H1 (cell line): ENCODE data around the gene BAD. TPM values are rescaled to one million over a fixed set of nuclear protein-coding genes. Genes with fewer than 3 reads are reported as not detected.

Experiments used
- CTCF ChIA-PET: fragments of 300-600 bp; sonication (Branson Sonifier 250); formaldehyde crosslinking; loops from one replicate; lab custom pipeline; 2021; ENCODE audit not compliant: partially characterized antibody; lab: Charles Lee
- POLR2A ChIA-PET: fragments of 300-600 bp; sonication (Branson Sonifier 250); formaldehyde crosslinking; loops from one replicate; lab custom pipeline; 2021; ENCODE audit warnings: inconsistent platforms; ENCODE audit not compliant: partially characterized antibody; lab: Charles Lee
- DNase-seq, 2 experiments: peaks; one replicate each; pipeline versions ENCODE4 v3.0.0 to v3.0.0-alpha.2; 2010 to 2022; ENCODE audit warnings: low spot score in 2 of 2, low read depth in 1 of 2, mixed read lengths in 1 of 2
- FAIRE-seq: peaks from 2 replicates; lab custom pipeline; 2011; peaks lifted over from hg19 to GRCh38; lab: Jason Lieb, UNC
- H2AFZ ChIP-seq: 2 replicates; pipeline ENCODE4 v1.8.1; 2012; ENCODE audit warnings: low read length, inconsistent platforms
- H2AK5ac ChIP-seq: 2 replicates; pipeline ENCODE4 v1.6.1; 2013; ENCODE audit warnings: low read depth, low read length
- H2BK120ac ChIP-seq: replicated peaks from 2 replicates; pipeline ENCODE3; 2013; ENCODE audit warnings: low read depth, low read length, inconsistent platforms
- H2BK12ac ChIP-seq: 2 replicates; pipeline ENCODE4 v1.6.1; 2013; ENCODE audit warnings: low read depth, low read length
- H2BK15ac ChIP-seq: 2 replicates; pipeline ENCODE4 v1.6.1; 2013; ENCODE audit warnings: low read length
- H2BK20ac ChIP-seq: 2 replicates; pipeline ENCODE4 v1.6.1; 2013; ENCODE audit warnings: low read length
- H2BK5ac ChIP-seq: 2 replicates; pipeline ENCODE4 v1.6.1; 2013; ENCODE audit warnings: low read depth, low read length
- H3K14ac ChIP-seq: 2 replicates; pipeline ENCODE4 v1.6.1; 2013; ENCODE audit warnings: inconsistent platforms; ENCODE audit not compliant: insufficient read length
- H3K18ac ChIP-seq: 2 replicates; pipeline ENCODE4 v1.6.1; 2013; ENCODE audit warnings: low read length; ENCODE audit errors: extremely low read depth
- H3K23ac ChIP-seq: 2 replicates; pipeline ENCODE4 v1.6.1; 2013; ENCODE audit warnings: inconsistent platforms; ENCODE audit not compliant: insufficient read length
- H3K23me2 ChIP-seq: 2 replicates; pipeline ENCODE4 v1.6.1; 2013; ENCODE audit warnings: low read depth, low read length
- H3K27ac ChIP-seq: 2 replicates; pipeline ENCODE4 v1.6.1; 2011; ENCODE audit warnings: low read depth, low read length, inconsistent platforms
- H3K27me3 ChIP-seq, 4 experiments: replicated peaks in 1 of 4; 1 replicate in 1 of 4; 2 replicates in 3 of 4; pipeline versions ENCODE4 v1.6.1 to v1.8.1; 2011 to 2013; ENCODE audit warnings: low read length in 3 of 4, mild to moderate bottlenecking in 3 of 4, inconsistent platforms in 2 of 4, mixed read lengths in 2 of 4, moderate library complexity in 1 of 4; ENCODE audit not compliant: control insufficient read depth in 3 of 4, insufficient read depth in 3 of 4; ENCODE audit errors: extremely low read depth in 1 of 4
- H3K36me3 ChIP-seq, 4 experiments: 2 replicates each; pipeline versions ENCODE4 v1.6.1 to v1.8.1; 2011 to 2013; ENCODE audit warnings: mild to moderate bottlenecking in 4 of 4, low read length in 3 of 4, moderate library complexity in 2 of 4, control low read depth in 1 of 4, inconsistent platforms in 1 of 4; ENCODE audit not compliant: insufficient read depth in 4 of 4, control insufficient read depth in 2 of 4
- H3K4ac ChIP-seq: replicated peaks from 2 replicates; pipeline ENCODE3; 2013; ENCODE audit warnings: low read length, low read depth, mixed read lengths, inconsistent platforms; ENCODE audit not compliant: insufficient read length
- H3K4me1 ChIP-seq, 4 experiments: replicated peaks in 1 of 4; 1 replicate in 1 of 4; 2 replicates in 3 of 4; pipeline versions ENCODE4 v1.6.1 to v1.8.1; 2011 to 2013; ENCODE audit warnings: low read length in 3 of 4, inconsistent platforms in 2 of 4, mixed read lengths in 1 of 4; ENCODE audit not compliant: insufficient read depth in 4 of 4, control insufficient read depth in 3 of 4
- H3K4me2 ChIP-seq, 2 experiments: 2 replicates each; pipeline versions ENCODE4 v1.6.1 to v1.8.1; 2011 to 2013; ENCODE audit warnings: low read depth in 2 of 2, low read length in 2 of 2, control low read depth in 1 of 2, inconsistent platforms in 1 of 2, mild to moderate bottlenecking in 1 of 2; ENCODE audit not compliant: insufficient read depth in 1 of 2
- H3K4me3 ChIP-seq, 4 experiments: fragments of 200-600, 300-600 bp in 1 of 4; sonication (generic), shearing (Covaris generic), sonication (Bioruptor Twin) in 1 of 4; 2 replicates each; pipeline versions ENCODE4 v1.5.1 to v1.8.1; 2011 to 2016; ENCODE audit warnings: low read length in 4 of 4, low read depth in 3 of 4, control low read depth in 2 of 4, inconsistent platforms in 2 of 4, mild to moderate bottlenecking in 2 of 4, mixed read lengths in 1 of 4, moderate library complexity in 1 of 4; ENCODE audit not compliant: insufficient read depth in 2 of 4; ENCODE audit errors: extremely low read depth in 1 of 4
- H3K56ac ChIP-seq: replicated peaks from 2 replicates; pipeline ENCODE3; 2013; ENCODE audit warnings: low read depth, mild to moderate bottlenecking, mixed read lengths, low read length, inconsistent platforms; ENCODE audit not compliant: insufficient read length
- H3K79me1 ChIP-seq: 2 replicates; pipeline ENCODE4 v1.6.1; 2013; ENCODE audit warnings: low read depth, low read length, control low read depth
- H3K79me2 ChIP-seq, 2 experiments: 2 replicates each; pipeline versions ENCODE4 v1.6.1 to v1.8.1; 2012 to 2013; ENCODE audit warnings: low read length in 2 of 2, mild to moderate bottlenecking in 2 of 2, inconsistent platforms in 1 of 2; ENCODE audit not compliant: insufficient read depth in 2 of 2, control insufficient read depth in 1 of 2
- H3K9ac ChIP-seq, 4 experiments: replicated peaks in 1 of 4; 1 replicate in 1 of 4; 2 replicates in 3 of 4; pipeline versions ENCODE4 v1.6.1 to v1.8.1; 2011 to 2013; ENCODE audit warnings: low read depth in 3 of 4, low read length in 3 of 4, control low read depth in 2 of 4, mild to moderate bottlenecking in 2 of 4, moderate library complexity in 2 of 4, inconsistent platforms in 1 of 4; ENCODE audit errors: extremely low read depth in 1 of 4
- H3K9me3 ChIP-seq, 2 experiments: 2 replicates each; pipeline versions ENCODE4 v1.6.1 to v1.8.1; 2012 to 2013; ENCODE audit warnings: mild to moderate bottlenecking in 2 of 2, moderate library complexity in 2 of 2, control low read depth in 1 of 2, inconsistent platforms in 1 of 2, low read depth in 1 of 2, low read length in 1 of 2, mixed read lengths in 1 of 2; ENCODE audit not compliant: insufficient read depth in 2 of 2
- H4K20me1 ChIP-seq, 2 experiments: replicated peaks in 1 of 2; 2 replicates each; pipeline versions ENCODE3 to v1.8.1; 2011 to 2013; ENCODE audit warnings: inconsistent platforms in 2 of 2, low read length in 2 of 2, mild to moderate bottlenecking in 1 of 2; ENCODE audit not compliant: insufficient read depth in 2 of 2, control insufficient read depth in 1 of 2
- H4K5ac ChIP-seq: 2 replicates; pipeline ENCODE4 v1.6.1; 2013; ENCODE audit warnings: low read length, low read depth, mixed read lengths, inconsistent platforms; ENCODE audit not compliant: insufficient read length
- H4K8ac ChIP-seq: 2 replicates; pipeline ENCODE4 v1.8.0; 2013; ENCODE audit warnings: mild to moderate bottlenecking, moderate library complexity, low read length, inconsistent platforms; ENCODE audit not compliant: insufficient read depth; ENCODE audit errors: extremely low read depth
- H4K91ac ChIP-seq: replicated peaks from 2 replicates; pipeline ENCODE3; 2013; ENCODE audit warnings: low read length, mixed read lengths, inconsistent platforms; ENCODE audit not compliant: insufficient read length
- ASH2L ChIP-seq: fragments of 200-600, 300-600 bp; sonication (generic); IDR thresholded peaks from one replicate; pipeline ENCODE4 v1.7.1; 2017; ENCODE audit warnings: low read length
- CEBPB ChIP-seq: IDR thresholded peaks from 2 replicates; pipeline ENCODE4 v1.6.1; 2012; ENCODE audit warnings: low read depth, low read length
- KDM4A ChIP-seq: IDR thresholded peaks from one replicate; pipeline ENCODE4 v1.7.1; 2012; ENCODE audit warnings: low read depth, mild to moderate bottlenecking, moderate library complexity, low read length, inconsistent platforms; ENCODE audit not compliant: severe bottlenecking
- PHF8 ChIP-seq: fragments of 200-600 bp; sonication (generic); conservative IDR thresholded peaks from 2 replicates; pipeline ENCODE4 v1.7.1; 2012; ENCODE audit warnings: low read depth, mild to moderate bottlenecking, inconsistent platforms, low read length, moderate library complexity
- SIN3A ChIP-seq, 2 experiments: IDR thresholded peaks in 1 of 2; conservative IDR thresholded peaks in 1 of 2; 2 replicates each; pipeline ENCODE4 v1.6.1; 2011 to 2012; ENCODE audit warnings: low read length in 2 of 2, improper control_type of control experiment in 1 of 2, low read depth in 1 of 2, mild to moderate bottlenecking in 1 of 2
- WGBS, 2 experiments: shearing (Covaris generic) in 1 of 2; methylation state at CpG; one replicate each; pipeline versions ENCODE4 v1.1.6 to v1.1.7; 2013 to 2015; ENCODE audit warnings: low lambda C conversion rate in 2 of 2, mixed read lengths in 2 of 2, inconsistent platforms in 1 of 2, low coverage in 1 of 2, missing lambda C conversion rate in 1 of 2; ENCODE audit not compliant: insufficient replicate concordance in 2 of 2, insufficient coverage in 1 of 2, insufficient read length in 1 of 2; ENCODE audit errors: extremely low coverage in 1 of 2, missing lambda C conversion rate in 1 of 2; 5-methylcytosine and 5-hydroxymethylcytosine counted together
- polyA plus RNA-seq, 7 experiments: library from polyadenylated mRNA; depleted of rRNA in 3 of 7; stranded (reverse) in 5 of 7; unstranded in 2 of 7; fragments of >200 nt in 5 of 7; fragments of 200-250 nt in 2 of 7; gene quantifications; 1 replicate in 5 of 7; 2 replicates in 1 of 7; 4 replicates in 1 of 7; pipeline versions ENCODE4 v1.2.1 to v1.2.3, GENCODE V29; 2011 to 2013; ENCODE audit warnings: missing spikeins in 2 of 7, mixed read lengths in 2 of 7
- total RNA-seq: library from RNA; stranded (reverse); fragmentation: NEBNext Ultra II Directional; extraction: Animal tissue kit (Norgen Biotek cat#: 25700); gene quantifications from 2 replicates; pipeline ENCODE4 v1.2.1, GENCODE V29; 2021

The BAD gene
- total and polyA plus RNA-seq, 2 of the 8 experiments (the other 6 are each of a cell fraction or from before 2014, with no cell fraction given): 23.1 to 33.7 TPM

- Histone ChIP-seq H3K4me2 (peak overlapping the region; percentile 73 to 88), H3K56ac (peak overlapping the region; percentile 9), H3K23me2 (peaks cover 13% of the 10 kb centered on the region), H2BK5ac (no peak overlapping the region), H3K9me3 (no peaks in the 10 kb centered on the region), H3K27me3 (no peaks in the 10 kb centered on the region), H4K8ac (no peak overlapping the region), H3K18ac (0 out of 2 replicates have a peak overlapping the region, but pooled peaks have one; percentile 99), H2AK5ac (no peak overlapping the region), H3K79me2 (peaks cover 0 to 23% of the 10 kb centered on the region in 2 experiments; a peak in 1 of 4 replicates), H2BK12ac (no peak overlapping the region), H3K14ac (no peak overlapping the region), H3K4me1 (peaks cover 0 to 40% (median 34%) of the 10 kb centered on the region in 4 experiments; a peak in 6 of 7 replicates), H2BK120ac (no peak overlapping the region), H3K27ac (0 out of 2 replicates have a peak overlapping the region, but pooled peaks have one; percentile 22), H3K4me3 (peak overlapping the region; percentile 73 to 86 (median 76)), H2AFZ (no peak overlapping the region), H3K36me3 (peaks cover 8 to 24% (median 17%) of the 10 kb centered on the region in 4 experiments), H2BK15ac (no peak overlapping the region), H3K23ac (no peak overlapping the region), H4K5ac (no peak overlapping the region), H3K9ac (peak overlapping the region; percentile 54 to 62 (median 60); a peak in 6 of 7 replicates), H4K20me1 (peaks cover 6 to 16% of the 10 kb centered on the region in 2 experiments), H3K79me1 (peaks cover 2% of the 10 kb centered on the region; the same call in 1 of the 2 replicates), H4K91ac (no peak overlapping the region), H3K4ac (no peak overlapping the region), H2BK20ac (no peak overlapping the region)
- POLR2A ChIA-PET: interaction anchor here (0.9 to 13.1 kb wide), 14 partner anchors 9 to 1410 kb away, joined by 3 to 352 read pairs (median 8); partner anchors contain the start of genes DNAJC4, ESRRA, FKBP2 and NUDT22
- FAIRE-seq: no peak
- DNase-seq: no peak
- WGBS, 2 experiments: 4% methylated on average over 18 of the region's 18 CpGs; no CpG with 5 or more reads in 1 of the 2 experiments
- TF ChIP-seq SIN3A (conservative IDR thresholded peaks at IDR 0.05 in 1 of 2, IDR thresholded peaks at IDR 0.05 in 1 of 2; ENCODE audit: low read depth in 1 of 2, low read length in 2 of 2) (0 out of 4 replicates have a peak, but pooled peaks of 1 of the 2 experiments have one; percentile 51), CEBPB (no peak), ASH2L (no peak), PHF8 (no peak), KDM4A (peak; percentile 25)
- CTCF ChIA-PET: interaction anchor here (0.7 to 10.0 kb wide), 20 partner anchors 14 to 1659 kb away, joined by 3 to 102 read pairs (median 5); partner anchors contain the start of genes CATSPERZ, FERMT3, NUDT22 and TRPT1
These were observed 32.8 kb downstream of the BAD start for GRCh38 chr11:64251753-64252002.
